GM18867 (cell line): ENCODE results near the gene DSC2.
"Not testable (repeated sequence)": the region's sequence is repeated elsewhere in the genome, so short reads cannot be mapped to it uniquely, and the experiment has no call there.

ENCODE experiments used
- ATAC-seq: cut with Tn5 transposase; IDR thresholded peaks from one replicate; pipeline ENCODE4 v1.9.1; 2021; ENCODE audit warnings: mild to moderate bottlenecking, moderate library complexity; ENCODE audit not compliant: unreplicated experiment

The DSC2 gene

DNA sequence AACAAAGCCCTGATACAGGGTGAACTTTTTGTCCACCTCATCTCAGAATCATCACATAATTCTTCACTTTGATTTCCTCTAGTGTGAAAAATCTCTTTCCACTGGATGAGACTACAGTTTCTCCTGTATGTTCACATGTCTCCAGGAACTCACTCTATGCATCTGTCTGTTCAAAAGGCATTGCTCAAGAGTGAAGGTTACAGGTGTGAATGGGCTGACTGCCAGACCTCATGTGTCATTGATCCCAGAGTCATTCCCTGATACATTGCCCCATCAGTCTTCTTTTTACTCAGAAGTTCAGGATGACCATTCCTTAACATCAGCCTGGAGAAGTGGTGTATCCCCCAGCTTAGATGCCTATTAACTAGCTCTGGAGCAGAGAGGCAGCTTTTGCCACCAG lies 55.3 kb downstream of the DSC2 start:
- ATAC-seq: no peak

DNA sequence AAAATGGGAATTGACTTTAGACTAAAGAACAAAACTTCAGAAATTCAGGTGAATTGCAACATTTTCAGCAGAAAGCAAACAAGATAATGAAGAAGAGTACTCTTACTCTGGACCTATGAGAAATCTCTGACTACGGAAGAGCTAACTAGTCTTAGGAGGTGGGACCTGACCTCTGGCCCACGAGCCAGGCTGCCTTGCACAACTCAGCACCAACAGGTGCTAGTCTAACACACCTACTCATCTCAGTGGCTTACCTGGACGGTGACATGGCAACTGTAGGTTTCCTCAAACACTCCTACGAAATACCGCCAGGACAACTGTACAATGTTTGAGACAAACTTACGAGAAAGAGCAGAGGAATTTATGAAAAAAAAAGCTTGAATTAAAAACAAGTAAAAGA lies 56.6 kb downstream of the DSC2 start:
- ATAC-seq: no peak

DNA sequence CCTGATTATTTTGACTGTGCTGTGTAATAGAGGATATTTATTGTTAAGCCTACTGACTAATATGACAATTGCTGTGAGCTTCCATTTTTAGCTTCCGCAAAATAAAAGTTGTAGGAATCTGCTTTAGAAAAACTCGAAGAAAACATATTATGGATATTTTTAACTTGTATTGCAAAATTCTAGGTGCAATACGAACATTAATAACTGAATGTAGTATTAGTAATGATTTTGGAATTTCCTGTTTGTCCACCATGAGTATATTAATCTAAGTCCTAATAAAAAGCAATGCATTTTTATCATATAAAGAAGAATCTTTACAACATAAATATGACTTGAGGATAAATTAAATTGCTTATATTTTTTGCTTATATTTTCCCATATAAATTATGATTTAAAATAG lies 57.3 kb downstream of the DSC2 start:
- no peak for ATAC-seq

DNA sequence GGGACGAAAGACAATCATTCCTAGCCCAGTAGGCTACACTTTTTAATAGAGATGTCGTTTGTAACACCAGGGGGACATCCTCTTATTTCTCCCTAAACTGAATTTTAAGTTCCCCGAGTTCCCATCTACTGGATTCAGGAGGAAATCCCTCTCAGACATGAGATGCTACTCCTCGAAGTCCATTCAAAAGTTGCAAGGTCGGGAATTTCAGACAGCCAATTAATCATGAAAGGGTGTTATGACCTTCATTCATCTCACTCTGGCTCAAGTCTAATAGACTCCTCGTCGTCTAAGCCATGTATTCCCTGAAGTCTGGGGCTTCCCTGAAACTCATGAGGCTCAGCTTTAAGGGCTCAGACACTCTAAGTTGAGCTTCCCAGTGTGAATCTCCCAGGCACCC lies 58.5 kb downstream of the DSC2 start:
- ATAC-seq: no peak

DNA sequence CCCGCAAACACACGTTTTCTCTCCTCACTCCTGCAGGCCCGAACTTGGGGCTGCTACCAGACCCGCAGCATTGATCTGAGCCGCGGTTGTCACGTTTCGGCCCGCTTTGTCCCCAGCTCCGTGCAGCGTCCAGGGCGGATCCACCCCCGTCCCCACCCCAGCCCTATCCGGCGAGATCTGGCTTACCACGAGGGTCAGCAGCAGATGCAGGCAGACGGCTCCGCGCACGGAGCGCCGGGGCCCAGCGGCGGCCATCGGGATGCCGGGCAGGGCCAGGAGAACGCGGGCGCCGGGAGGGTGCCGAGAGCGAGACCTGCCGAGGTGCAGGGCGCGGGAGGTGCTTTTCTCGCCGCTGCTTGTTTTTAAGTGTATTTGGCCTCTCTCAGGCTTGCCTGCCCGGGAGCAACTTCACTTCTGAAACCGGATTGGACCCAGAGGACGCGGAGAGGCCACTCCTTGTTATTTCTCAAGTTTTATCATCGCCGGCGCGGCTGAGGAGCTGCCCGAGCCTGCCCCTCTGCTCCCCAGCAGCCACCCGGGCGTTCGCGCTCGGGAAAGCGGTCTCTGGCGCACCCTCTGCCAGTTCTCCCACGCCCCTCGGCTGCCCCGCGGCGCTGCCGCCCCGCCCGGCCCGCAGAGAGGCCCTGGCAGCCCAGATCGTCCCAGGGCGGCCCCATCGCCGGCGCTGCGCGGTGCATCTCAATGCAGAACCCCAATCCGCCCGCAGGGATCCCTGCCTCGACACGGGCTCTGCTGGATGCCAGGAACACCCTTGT lies 59.6 kb downstream of the DSC2 start, which contains the start of gene DSC3:
TSS of gene DSC3 (minus strand) at position 337 of the 776 bp plus-strand sequence. CDS start at position 255, 82 bp downstream.
- ATAC-seq: no peak

DNA sequence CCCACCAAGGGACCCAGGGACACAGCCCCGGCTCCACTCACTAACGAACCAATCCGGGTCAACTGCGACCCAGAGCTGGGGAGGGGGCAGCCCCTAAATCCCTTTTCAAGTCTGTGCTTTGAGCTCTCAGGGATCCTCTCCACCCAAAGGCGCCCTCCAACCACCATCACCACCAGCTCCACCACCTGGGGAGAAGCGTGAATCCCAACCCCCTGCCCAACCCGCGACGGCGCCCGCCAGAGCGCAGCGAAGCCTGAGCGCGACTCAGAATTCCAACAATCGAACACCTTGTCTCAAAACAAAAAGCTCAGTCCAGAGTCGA lies 60.2 kb downstream of the DSC2 start:
- no peak for ATAC-seq

DNA sequence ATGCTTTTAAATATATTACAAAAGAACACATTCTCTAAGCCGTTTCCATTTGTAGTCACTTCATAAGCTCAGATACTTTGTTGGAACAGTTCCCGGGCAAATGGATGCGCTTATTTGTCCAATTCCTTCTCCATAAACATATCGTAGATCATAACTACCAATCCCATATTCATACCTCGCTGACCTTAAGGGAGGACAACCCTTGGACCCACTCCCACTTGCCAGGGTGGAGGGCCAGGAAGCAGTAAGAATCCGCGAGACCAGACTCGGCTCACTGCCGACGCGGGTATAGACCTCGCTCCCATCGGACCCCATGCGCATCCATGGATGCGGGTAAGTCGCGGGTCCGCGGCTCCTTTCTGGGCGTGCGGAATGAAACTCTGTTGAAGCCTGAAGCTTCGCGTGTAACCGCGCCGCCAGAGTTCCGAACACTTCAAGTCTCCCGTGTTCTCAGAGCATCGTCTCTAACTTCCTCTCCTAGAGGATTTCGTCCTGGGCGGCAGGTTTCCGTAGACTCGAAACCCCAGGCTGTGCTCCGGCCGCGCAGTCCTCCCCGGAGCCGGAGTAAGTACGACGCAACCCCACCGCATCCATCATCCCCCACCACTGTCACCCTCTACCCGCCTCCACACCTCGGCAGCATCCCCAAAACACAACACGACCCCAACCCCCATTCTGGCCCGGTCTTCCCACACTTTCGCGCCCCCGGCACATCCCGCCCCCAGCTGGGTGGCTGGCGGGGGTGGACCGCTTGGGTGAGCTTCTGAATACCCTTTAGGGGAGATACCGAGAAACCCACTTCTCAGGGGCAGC lies 60.7 kb downstream of the DSC2 start:
- ATAC-seq: no peak

DNA sequence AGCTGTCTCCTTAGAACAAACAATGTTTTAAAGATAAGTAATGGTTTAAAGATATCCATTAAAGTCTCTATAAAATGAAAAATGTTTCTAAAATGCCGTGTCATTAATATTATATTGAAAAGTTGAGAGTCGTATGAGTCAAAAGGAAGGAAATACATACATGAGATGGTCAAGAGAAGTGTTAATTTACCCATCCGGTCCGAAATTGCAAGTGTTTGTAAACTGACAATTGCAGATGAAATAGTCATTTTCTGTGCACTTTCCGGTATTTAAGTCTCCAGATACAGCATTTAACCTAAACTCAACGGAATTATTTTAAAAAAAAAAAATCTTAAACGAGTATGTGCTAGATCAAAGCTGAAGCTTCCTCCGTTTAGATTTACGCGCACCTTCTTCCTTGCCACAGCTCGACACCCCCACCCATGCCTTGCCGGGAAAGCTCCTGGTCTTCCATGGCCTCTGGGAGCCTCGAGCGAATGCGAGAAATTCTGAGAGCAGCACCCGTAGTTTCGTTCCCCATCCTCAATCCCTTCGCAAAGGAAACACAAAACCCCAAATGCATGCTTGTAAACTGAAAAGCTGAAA lies 61.4 kb downstream of the DSC2 start:
- ATAC-seq: no peak

DNA sequence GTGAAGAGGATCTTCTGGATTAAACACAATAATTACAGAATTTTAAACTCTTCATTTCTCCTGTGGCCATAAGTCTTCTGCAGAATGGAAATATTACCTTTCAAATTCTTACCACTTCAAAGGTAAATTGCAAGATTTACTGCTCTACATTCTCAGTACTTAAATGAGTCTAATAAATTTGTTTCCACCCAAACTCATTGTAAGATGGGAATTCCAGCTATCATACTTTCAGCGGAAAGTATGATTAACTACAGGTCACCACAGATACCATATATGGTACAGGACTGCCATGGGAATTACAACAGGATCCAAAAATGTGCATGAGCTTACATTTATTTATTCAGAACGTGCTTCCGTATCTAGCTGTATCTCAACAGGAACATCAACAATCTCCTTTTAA lies 62.8 kb downstream of the DSC2 start:
- no peak for ATAC-seq

DNA sequence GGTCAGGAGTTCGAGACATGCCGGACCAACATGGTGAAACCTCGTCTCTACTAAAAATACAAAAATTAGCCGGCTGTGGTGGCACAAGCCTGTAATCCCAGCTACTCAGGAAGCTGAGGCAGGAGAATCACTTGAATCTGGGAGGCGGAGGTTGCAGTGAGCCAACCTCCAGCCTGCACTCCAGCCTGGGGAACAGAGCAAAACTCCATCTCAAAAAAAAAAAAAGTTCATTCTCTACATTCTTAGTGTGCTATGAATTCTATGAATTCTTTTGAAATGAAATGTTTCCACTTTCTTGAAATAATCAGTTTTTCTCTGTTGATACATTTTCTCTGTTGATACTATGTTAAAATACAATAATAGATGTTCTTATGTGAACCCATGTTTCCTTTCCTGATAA lies 64.5 kb downstream of the DSC2 start:
- not testable (repeated sequence) for ATAC-seq

DNA sequence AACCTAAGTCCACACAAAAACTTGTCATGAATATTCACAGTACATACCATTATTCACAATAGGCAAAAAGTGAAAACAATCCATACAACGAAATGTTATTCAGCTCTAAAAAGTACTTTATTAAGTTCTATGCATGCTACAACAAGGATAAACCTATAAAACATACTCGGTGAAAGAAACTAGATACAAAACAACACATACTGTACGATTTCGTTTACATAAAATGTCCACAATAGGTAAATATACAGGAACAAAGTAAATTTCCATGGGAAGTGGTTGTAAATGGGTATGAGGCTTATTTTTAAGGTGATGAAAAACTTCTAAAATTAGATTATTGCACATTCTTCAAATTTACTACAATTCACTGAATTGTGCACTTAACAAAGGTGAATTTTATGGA lies 67.7 kb downstream of the DSC2 start:
- ATAC-seq: no peak

DNA sequence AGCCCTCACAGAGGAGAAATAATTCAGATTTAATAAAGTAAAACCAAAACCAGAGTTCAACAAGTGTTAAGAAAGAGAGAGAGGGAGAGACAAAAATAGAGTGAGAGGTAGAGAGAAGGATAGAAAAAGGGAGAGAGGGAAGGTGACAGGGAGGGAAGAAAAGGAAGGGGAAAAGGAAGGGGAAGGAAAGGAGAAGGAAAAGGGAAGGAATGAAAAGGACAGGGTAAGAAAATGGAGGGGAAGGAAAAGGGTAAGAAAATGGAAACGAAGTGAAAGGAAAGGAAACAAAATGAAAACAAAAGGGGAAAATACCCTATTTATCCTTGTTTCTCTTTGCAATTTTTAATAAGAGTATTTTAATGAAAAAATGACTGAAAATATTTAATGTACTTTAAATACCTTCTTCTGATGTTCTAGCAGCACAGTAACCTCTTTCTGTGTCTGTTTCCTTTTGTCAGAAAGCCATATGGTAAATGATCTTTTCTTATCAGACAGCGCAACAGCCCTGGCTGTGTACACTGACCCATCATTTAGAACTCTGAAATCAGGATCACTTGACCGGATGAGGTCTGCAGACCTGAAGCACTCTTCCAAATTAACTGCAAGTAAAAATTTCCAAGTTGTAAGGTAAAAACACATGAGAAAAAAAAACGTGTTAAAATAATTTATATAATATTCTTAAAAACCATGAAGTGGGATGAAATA lies 71.5 kb downstream of the DSC2 start:
- no peak for ATAC-seq

DNA sequence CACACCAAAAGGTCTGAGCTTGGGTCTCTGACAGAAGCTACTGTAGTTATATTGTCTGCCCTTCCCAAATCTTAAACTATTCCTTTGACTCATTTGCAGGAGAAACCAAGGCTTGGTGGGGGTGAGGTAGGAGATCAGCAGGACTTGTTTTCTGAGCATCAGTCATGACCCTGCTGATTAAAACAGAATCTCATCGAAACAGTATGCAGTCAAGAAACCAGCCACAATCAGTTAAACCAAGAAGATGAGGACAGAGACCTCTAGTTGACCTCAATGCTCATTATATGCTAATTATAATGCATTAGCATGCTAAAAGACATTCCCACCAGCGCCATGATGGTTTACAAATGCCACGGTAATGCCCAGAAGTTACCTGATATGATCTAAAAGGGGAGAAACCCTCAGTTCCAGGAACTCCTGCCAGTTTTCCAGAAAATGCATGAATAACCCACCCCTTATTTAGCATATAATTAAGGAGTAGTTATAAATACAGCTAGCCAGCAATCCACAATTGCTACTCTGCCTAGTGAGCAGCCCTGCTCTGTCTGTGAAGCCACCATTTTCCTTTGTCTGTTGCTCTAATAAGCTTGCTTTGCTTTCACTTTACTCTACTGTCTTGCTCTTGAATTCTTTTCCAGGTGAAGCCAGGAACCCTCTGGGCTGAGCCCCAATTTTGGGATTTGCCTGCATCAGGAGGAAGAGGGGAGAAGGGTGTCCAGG lies 86.3 kb downstream of the DSC2 start:
- ATAC-seq: no peak

DNA sequence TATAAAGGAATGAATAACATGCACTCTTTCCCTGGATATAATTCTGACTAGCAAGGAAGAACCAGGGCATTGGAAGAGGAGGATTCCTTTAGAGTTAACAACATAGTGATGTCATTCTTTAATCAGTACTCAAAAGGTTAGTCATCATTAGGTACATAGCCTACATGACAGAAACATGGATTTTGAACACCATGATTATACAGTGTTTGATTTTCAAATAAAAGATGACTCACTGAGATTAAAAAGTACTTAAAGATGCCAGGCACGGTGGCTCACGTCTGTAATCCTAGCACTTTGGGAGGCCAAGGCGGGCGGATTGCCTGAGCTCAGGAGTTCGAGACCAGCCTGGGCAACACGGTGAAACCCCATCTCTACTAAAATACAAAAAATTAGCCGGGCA lies 90.8 kb downstream of the DSC2 start:
- ATAC-seq: not testable (repeated sequence)

DNA sequence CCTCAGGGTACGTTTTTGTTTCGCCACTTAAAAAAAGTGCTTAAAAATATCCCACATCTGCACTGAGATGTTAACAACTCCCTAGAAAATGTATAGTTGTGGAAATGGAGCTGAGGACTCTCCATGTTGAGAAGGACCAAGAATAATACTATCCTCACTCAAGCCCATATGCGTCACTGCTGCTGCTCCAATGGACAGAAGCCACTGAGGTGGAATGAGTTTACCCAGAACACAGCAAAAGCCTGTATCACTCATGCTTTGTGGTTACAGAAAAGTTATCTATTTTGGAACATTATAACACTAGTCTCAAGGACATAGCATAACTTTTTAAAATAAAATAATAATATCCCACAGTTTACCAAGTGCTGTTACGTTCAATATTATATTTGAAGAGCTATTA lies 91.6 kb downstream of the DSC2 start:
- ATAC-seq: no peak
